HG03571 (cell line): ENCODE results near the gene STYK1.
"Not testable (repeated sequence)": the region's sequence is repeated elsewhere in the genome, so short reads cannot be mapped to it uniquely, and the experiment has no call there.

Source experiments
- ATAC-seq: cut with Tn5 transposase; IDR thresholded peaks from one replicate; pipeline ENCODE4 v1.9.1; 2021; ENCODE audit not compliant: unreplicated experiment

Gene STYK1

DNA sequence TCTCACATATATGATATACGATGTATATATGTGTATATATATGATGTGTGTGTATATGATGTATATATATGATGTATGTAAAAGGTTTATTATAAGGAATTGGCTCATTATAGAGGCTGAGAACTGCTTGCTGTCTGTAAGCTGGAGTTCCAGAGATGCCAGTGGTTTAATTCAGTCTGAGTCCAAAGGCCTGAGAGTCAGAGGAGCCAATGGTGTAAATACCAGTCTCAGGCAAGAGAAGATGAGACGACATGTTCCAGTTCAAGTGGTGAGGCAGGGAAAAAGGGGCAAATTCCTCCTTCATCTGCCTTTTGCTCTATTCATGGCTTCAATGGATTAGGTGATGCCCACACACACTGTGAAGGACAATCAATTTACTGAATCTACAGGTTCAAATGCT, 17.1 kb upstream of the STYK1 start:
- ATAC-seq = no peak

DNA sequence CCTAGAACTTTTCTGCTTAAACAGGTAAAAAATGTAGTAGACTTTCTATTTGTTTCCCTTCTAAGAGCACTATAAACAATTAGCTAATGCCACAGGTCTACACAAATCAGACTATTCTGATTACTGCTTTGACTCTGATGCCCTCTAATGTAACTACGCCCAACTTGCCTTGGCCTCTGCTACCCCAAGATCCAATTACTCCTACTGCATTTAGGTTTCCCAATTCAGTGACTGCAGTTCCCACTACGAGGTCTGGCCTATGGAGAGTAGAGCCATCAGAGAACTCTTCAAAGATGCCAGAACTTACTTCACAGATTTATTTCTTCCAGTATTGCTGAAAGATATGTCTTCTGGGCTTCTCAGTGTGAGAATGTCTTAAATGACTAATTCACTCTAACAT, 15.3 kb upstream of the STYK1 start:
- no peak for ATAC-seq

DNA sequence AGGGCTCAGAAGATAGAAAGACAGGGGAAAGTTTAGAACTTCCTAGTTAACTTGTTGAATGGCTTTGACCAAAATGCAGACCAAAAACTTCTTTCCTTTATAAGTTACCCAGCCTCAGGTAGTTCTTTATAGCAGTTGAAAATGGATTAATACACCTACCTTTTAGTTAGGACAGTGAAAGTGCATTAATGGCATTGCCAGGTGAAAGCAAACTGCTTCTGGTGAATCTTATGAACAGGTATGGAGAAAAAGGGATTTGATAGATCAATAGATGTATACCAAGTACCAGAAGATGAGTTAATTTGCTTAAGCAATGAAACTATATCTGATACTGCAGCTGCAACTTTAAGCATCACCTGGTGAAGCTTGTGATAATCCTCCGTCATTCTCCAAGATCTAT, 14.2 kb upstream of the STYK1 start:
- ATAC-seq = no peak

DNA sequence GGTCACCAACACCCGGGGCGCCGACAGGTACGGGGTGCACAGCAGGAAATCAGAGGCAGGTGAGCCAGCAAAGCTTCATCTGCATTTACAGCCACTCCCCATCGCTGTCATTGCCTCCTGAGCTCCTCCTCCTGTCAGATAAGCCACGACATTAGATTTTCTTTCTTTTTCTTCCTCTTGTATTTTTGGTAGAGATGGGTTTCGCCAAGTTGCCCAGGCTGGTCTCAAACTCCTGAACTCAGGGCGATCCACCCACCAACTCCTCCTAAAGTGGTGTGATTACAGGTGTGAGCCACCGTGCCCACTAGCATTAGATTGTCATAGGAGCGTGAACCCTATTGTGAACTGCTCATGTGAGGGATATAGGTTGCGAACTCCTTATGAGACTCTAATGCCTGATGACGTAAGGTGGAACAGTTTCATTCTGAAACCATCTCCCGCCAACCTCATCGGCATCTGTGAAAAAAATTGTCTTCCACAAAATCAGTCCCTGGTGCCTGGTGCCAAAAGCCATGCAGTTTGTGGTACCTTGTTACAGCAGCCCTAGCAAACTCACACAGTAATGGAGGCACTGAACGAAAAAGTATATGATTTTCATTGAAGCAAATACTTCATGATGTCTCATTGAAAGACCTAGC, 1.5 kb downstream of the STYK1 start:
- no peak for ATAC-seq

DNA sequence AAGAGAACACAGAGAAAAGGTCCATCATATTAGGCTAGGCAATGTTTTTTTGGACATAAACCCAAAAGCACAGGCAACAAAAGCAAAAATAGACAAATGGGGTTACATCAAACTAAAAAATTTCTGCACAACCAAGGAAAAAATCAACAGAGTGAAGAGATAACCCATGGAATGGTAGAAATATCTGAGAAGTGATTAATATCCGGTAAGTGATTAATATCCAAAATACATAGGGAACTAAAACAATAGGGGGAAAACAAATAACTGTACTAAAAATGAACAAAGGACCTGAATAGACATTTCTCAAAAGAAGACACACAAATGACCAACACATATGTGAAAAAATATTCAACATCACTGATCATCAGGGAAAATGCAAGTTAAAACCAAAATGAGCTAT, 4.3 kb downstream of the STYK1 start:
- no peak for ATAC-seq

DNA sequence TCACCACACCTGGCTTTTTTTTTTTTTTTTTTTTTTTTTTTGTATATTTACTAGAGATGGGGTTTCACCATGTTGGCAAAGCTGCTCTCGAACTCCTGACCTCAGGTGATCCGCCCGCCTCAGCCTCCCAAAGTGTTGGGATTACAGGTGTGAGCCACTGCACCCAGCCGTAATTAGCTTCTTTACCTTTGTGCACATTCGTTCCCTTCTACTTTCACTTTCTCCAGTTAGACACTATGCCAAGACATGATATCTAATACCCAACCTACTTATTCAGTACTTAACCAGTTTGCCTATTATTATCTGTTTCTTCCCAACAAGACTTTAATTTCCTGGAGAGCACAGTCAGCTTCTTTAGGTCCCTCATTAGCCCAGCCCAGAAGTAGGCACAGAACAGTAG, 5.3 kb downstream of the STYK1 start:
- no peak for ATAC-seq

DNA sequence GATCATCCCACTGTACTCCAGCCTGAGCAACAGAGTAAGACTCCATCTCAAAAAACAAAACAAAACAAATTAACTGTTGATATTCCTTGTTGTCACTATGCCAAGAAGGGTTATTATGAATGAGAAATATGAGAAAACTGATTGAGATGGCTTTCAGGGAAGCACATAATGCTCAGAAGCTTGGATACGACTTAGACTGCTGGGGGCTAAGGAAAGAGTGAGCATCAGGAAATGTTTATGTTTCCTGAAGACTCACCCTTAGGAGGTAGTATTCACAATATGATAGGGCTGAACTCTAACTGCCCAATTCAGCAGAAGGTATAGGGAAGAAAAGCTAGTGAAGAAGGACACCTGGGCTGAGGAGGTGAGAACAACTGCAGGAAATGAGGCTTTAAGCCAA, 6.3 kb downstream of the STYK1 start:
- no peak for ATAC-seq

DNA sequence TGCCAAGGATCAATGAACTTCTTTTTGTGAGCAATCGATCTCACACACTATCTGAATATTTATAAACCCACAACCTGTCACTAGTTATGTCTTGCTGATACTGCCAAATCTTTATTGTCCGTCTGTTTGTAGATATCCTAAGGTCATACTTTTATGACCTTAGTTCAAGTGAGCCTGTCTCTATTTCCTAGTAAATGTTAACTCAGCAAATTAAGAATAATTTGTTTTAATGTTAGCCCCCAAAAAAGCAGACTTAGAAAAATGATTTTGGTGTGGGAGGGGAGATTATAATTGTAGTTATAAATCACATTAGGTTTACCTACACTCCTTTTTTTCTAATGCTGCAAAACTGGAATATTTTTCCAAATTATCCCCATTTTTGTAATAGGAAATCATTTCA, 9.4 kb downstream of the STYK1 start:
- no peak for ATAC-seq

DNA sequence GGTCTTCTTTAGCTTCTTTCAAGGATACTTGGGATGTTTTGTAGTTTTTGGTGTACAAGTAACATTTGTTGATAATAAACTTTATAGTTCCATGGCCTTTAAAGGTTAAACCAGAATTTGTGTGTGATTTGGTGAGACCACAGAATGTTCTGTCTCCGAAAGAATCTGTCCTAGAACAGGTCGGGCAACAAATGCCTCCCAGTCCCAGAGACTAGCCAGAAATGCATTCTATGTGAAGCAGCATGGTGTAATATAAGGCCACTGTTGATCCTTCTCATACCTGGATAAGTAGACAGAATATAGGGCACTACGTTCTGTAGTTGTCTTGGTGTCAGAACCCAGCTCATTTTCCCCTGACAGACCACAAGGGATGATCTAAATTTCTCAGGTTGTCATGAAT, 10.0 kb downstream of the STYK1 start:
- ATAC-seq = no peak

DNA sequence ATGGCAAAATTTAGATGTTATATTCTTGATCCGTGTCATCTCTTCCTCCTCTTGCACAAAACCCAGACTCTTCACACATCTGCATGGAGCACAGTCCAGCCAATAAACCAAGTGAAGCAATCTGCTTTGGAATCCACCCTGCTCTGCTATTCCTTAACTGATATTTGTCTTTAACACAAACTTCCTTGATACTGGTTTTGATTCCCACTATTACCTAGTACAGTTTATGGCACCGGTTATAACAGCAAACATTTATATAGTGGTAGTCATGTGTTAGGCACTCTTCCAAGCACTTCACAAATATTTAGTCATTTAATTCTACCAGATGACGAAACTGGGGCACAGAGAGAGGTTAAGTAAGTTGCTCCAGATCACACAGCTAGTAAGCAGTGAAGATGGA, 12.5 kb downstream of the STYK1 start:
- ATAC-seq = no peak

DNA sequence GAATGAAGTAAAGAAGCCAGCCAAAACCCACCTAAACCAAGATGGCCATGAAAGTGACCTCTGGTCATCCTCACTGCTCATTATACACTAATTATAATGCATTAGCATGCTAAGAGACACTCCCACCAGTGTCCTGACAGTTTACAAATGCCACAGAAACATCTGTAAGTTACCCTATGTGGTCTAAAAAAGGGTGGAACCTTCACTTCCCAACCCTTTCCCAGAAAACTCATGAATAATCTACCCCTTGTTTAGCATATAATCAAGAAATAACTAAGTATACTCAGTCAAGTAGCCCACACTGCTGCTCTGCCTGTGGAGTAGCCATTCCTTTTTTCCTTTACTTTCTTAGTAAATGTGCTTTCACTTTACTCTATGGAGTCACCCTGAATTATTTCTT, 19.8 kb downstream of the STYK1 start:
- ATAC-seq = no peak

DNA sequence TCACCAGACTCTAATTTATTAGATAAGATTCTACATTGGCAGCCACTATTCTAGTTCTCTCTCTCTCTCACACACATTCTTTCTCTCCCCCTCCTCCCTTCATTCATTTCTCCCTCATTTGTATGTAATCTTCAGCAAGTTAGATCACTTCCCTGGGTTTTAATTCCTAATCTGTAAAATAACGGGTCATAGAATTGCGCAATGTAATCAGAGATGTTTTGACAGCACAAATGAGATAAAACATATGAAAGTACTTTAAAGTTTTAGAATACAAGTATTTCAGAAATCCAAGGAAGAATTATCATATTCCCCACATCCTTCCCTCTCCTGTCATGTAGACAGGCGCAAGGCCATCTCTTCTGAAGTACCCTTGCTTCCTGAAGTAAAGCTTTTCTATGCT, 21.7 kb downstream of the STYK1 start:
- ATAC-seq = no peak

DNA sequence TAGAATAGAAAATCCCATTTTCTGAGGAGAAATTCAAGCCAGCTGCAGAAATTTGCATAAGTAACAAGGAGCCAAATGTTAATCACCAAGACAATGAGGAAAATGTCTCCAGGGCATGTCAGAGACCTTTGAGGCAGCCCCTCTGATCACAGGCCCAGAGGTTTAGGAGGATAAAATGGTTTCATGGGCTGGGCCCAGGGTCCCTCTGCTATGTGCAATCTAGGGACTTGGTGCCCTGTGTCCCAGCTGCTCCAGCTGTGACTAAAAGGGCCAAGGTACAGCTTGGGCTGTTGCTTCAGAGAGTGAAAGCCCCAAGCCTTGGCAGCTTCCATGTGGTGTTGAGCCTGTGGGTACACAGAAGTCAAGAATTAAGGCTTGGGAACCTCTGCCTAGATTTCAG, 27.3 kb downstream of the STYK1 start:
- ATAC-seq = not testable (repeated sequence)

DNA sequence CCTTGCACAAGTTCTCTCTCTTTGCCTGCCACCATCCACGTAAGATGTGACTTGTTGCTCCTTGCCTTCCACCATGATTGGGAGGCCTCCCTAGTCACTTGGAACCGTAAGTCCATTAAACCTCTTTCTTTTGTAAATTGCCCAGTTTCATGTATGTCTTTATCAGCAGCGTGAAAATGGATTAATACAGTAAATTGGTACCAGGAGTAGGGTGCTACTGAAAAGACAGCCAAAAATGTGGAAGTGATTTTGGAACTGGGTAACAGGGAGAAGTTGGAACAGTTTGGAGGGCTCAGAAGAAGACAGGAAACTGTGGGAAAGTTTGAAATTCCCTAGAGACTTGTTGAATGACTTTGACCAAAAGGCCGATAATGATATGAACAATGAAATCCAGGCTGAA, 27.9 kb downstream of the STYK1 start:
- no peak for ATAC-seq

DNA sequence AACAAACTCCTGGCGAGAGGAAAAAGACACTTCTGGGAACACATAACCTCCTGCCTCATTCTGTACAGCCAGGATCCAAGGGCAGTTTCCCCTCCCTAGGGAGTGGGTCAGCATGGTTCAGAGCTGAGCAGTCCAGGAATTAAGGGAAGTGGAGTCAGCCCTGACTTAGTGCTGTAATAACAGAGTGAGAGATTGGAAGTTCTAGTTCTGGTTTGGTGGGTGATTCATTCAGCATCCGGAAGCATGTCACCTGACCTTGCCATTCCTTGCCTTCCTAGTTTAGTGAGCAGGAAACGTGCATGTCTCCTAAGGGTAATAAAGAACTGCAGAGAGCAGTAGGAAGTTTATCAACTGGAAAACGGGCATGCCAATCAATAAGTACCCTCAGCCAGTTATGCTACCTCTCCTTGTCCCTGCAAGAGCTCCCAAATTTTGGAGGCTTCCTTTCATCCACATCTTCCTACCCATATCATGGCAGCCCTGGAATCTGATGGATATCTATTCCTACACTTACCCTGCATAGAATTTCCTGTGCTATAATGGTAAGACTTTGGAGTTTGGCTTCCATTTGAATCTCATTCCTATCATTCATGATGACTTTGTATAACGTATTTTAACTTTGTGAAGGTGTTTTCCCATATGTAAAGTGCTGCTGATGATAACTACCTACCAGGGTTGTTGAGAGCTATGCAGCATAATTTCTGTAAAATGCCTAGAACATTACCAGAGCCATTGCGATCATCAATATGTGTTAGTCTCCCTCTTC, 31.9 kb downstream of the STYK1 start:
- ATAC-seq = no peak

DNA sequence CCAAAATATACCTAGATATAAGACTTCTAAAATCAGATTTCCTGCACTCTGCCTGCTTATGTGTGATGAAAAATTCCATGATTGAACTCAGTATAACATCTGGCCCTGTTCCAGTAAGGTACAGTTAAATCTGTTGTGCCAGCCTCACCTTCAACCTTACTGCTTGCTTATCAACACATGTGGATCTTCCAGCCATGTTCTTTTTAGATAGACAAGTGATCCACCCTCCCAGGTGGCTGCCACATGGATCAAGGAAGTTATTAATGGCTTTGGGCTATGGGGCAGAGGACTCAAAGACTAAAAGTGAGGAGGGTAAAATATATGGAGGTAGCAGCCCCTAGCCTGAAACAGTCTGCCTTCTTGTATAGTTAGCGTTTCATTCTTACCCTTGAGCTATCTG, 35.1 kb downstream of the STYK1 start:
- no peak for ATAC-seq

DNA sequence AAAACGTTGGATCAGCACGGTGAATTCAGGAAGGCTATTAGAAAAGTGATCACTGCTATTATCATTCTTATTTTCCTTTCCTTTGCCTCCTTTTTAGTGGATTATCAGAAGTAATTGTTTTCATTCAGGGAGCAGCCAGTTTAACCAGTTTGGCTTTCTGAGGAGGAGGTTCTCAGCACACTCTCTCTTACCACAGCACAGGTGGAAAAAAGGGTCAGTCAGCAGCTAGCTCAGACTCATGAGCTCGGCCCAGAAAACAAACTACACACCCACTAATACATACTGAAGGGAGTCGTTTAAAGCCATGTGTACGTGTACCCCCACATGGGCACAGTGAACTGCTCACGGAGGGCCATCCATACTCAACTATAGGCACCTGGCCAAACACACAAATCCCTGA, 37.2 kb downstream of the STYK1 start:
- ATAC-seq = no peak

DNA sequence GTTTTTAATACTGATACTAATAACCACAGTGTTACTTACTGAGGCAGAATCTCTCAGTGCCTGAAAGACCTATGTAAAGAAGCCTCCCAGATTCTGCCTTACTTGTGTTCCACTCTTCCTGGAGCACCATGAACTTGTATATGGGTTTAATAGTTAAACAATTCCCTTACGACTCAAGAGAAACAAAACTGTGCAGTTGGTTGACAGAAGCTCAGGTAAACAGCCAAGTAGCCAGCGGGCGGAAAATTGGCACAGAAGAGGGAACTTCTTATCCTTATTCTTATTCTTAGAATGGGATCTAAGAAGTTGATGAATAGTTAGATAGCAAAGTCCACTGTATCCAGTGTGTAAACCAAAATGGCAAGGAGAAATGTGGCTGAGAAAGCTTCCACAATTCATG, 37.7 kb downstream of the STYK1 start:
- no peak for ATAC-seq

DNA sequence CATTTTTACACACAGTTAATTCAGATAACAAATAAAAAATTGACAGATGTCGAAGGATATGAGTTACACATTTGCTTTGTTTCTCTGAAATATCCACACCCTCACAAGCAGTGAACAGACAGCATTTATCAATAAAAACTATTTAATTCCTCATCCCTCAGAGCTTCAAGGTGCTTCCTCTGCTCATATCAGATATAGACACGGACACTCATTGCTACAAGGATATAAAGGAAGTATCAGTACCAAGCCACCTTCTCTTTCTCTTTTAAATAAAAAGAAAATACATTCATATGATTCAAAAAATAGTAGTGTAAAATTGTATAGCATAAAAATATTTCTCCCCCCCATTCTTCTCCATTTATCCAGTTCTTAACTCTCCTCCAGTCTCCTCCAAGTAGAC, 38.5 kb downstream of the STYK1 start:
- no peak for ATAC-seq

DNA sequence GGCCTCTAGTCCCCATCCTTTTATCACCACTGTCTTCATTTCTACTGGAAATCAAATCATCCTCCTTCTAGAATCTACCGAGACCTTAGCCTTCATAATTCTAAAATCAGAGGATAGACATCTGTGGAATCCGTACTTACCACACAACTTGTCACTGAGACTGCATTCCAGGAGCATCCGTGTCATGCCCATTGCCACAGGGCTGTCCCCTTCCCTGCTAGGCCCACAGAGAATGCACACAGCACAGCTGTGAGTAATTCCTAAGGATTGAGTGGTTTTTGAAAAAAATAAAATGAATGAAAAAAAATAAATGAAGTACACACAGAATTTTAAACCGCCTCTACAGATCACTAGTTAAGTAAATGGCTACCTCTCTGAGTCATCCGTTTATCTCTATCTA, 39.4 kb downstream of the STYK1 start:
- no peak for ATAC-seq

DNA sequence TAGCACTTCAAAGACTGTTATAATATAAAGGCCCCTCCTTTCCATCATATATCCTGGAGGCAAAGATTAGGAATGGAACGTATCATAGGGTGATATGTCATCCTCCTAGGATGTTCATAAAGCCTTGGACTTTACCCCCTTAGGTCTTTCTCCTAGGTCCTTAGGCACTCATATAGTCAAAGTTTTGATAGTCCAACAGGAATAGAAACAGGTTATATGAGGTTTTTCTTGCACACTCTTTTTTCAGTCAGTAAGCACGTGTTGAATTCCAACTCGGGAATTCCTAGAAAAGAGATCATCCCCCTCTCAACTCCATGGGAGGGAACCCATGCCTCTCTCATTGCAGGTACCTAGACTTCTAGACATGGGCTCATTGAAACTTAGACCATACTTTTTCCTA, 40.3 kb downstream of the STYK1 start:
- ATAC-seq = no peak

DNA sequence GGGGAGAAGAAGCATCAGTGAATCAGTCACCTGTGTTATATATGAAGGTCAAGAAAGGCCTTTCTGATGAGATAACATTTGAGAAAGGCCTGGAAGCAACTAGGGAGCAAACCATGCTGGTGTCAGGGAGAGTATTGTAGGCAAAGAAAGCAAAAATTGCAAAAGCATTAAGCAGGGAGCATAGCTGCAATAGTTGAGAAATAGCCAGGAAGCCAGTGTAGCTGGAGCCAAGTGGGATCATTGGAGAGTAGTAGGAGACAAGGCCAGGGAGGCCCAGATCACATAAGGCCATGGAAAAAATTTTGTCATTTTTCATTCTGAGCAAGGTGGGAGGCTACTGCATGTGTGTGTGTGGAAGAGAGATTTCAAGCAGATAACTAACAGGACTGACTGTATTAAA, 41.6 kb downstream of the STYK1 start:
- no peak for ATAC-seq

DNA sequence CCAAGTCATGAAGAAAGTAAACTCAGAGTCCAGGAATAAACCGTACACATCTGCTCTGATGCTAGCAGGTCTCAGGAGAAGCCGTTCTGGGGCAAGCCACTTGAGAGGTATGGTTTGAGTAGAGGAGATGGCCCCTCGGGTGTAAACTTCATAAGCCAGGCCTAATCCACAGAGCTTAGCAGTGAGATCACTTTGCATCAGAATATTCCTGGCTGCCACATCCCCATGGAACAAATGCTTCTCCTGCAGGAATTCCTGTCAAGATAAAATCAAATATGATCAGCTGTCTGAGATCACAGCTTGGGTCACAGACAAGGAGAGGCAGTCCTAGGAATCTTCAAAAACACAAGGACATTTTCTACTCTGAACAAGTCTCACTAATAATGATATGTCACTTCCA, 49.2 kb downstream of the STYK1 start:
- no peak for ATAC-seq
